Lower leg skin (tissue), 4 donors: Measurements from ENCODE around the gene DLGAP3. TPM values are rescaled to one million over a fixed set of nuclear protein-coding genes. Genes with fewer than 3 reads are reported as not detected.

Experiments
- DNase-seq, 2 donors: peaks; one replicate each; pipeline ENCODE4 v3.0.0-alpha.2; 2019; ENCODE audit warnings: low spot score in 2 of 2
- H3K4me3 ChIP-seq: fragments of 200-600 bp; sonication (generic); 2 replicates; pipeline ENCODE4 v1.5.1; 2017; ENCODE audit warnings: mild to moderate bottlenecking, low read depth; ENCODE audit not compliant: poor library complexity, severe bottlenecking
- POLR2A ChIP-seq, 2 donors: fragments of 450-650 bp; IDR thresholded peaks; one replicate each; pipeline ENCODE4 v1.6.1; 2016 to 2017; ENCODE audit warnings: antibody characterized with exemption in 2 of 2, mild to moderate bottlenecking in 1 of 2, moderate library complexity in 1 of 2
- WGBS, 2 donors: methylation state at CpG; one replicate each; pipeline ENCODE4 v1.1.5; 2018; 5-methylcytosine and 5-hydroxymethylcytosine counted together
- intact Hi-C: fragments of 100-400 bp; cut with DNase I; formaldehyde crosslinking; loops from one replicate; pipeline ENCODE4 v1.15.0; 2023; ENCODE audit warnings: low total_unique reads
- total RNA-seq, 4 donors: library from RNA; depleted of rRNA; stranded (reverse); fragments of >200 nt; gene quantifications; one replicate each; pipeline ENCODE4 v1.1.0, GENCODE V29; 2016
- TF ChIP-seq, protein P1 (sequence below), 3 donors: fragments of 450-650 bp; IDR thresholded peaks; one replicate each; pipeline ENCODE4 v1.5.1; 2016; ENCODE audit warnings: antibody characterized with exemption in 3 of 3, mild to moderate bottlenecking in 3 of 3, moderate library complexity in 2 of 3

The DLGAP3 gene
- total RNA-seq, 4 donors from 2014 or later = 0.07 to 0.19 TPM; not detected in 2

GRCh38 chr1:34884961-34885360, 44.5 kb downstream of the DLGAP3 start:
- TF ChIP-seq, protein P1, sequence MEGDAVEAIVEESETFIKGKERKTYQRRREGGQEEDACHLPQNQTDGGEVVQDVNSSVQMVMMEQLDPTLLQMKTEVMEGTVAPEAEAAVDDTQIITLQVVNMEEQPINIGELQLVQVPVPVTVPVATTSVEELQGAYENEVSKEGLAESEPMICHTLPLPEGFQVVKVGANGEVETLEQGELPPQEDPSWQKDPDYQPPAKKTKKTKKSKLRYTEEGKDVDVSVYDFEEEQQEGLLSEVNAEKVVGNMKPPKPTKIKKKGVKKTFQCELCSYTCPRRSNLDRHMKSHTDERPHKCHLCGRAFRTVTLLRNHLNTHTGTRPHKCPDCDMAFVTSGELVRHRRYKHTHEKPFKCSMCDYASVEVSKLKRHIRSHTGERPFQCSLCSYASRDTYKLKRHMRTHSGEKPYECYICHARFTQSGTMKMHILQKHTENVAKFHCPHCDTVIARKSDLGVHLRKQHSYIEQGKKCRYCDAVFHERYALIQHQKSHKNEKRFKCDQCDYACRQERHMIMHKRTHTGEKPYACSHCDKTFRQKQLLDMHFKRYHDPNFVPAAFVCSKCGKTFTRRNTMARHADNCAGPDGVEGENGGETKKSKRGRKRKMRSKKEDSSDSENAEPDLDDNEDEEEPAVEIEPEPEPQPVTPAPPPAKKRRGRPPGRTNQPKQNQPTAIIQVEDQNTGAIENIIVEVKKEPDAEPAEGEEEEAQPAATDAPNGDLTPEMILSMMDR (IDR thresholded peaks at IDR 0.05) = no peak
- TF ChIP-seq POLR2A (IDR thresholded peaks at IDR 0.05) = no peak
- DNase-seq = no peak
- WGBS, 2 donors = 55 to 57% methylated on average over 19 of the region's 19 CpGs
- intact Hi-C loops = no loop called here
- no peak overlapping the region for H3K4me3 ChIP-seq

DNA sequence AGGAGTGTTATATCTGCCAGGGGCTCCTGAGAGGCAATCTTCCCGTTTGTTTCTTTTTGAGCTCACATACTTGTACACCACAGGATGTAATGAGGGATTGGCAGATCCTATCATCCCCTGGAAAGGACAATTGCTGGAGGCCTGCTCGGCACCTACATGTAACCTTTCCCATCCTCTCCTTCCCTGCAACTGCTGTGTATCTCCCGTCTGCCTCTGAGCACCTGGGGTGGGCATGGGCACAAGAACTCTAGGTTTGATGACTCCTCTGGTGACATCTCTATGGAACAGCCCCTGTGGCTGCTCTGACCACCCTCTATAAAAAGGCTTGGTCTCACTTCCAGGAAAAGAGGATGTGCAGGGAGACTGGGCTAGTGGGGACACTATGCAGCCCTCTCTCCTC, 44.9 kb downstream of the DLGAP3 start:
- WGBS, 2 donors = 52 to 61% methylated on average over 3 of the region's 3 CpGs
- intact Hi-C loops = no loop called here
- no peak for DNase-seq
- H3K4me3 ChIP-seq = no peak overlapping the region
- TF ChIP-seq, protein P1 (IDR thresholded peaks at IDR 0.05) = no peak
- TF ChIP-seq POLR2A (IDR thresholded peaks at IDR 0.05) = no peak

DNA sequence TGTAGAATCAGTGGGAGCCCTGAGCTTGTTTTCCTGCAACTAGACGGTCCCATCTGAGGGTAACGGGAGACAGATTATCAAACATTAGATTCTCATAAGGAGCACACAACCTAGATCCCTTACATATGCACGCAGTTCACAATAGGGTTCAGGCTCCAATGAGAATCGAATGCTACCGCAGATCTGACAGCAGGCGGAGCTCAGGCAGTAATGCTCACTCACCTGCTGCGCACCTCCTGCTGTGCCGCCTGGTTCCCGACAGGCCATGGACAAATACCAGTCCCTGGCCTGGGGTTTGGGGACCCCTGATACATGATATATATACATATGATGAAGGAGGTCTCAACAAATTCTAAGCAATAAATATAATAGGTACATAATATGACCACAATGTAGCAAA, 50.2 kb downstream of the DLGAP3 start:
- peak in 1 of 2 donors; percentile 26 for DNase-seq
- intact Hi-C loops = no loop called here
- 84 to 86% methylated on average over 9 of the region's 9 CpGs for WGBS, 2 donors
- H3K4me3 ChIP-seq = no peak overlapping the region
- TF ChIP-seq, protein P1 (IDR thresholded peaks at IDR 0.05) = no peak
- no peak for TF ChIP-seq POLR2A (IDR thresholded peaks at IDR 0.05)

- DNase-seq = peak in 1 of 2 donors; percentile 8
- no peak for TF ChIP-seq POLR2A (IDR thresholded peaks at IDR 0.05)
- TF ChIP-seq, protein P1 (IDR thresholded peaks at IDR 0.05) = no peak
- WGBS, 2 donors = 76 to 81% methylated on average over 7 of the region's 7 CpGs
- intact Hi-C loops = no loop called here
- no peak overlapping the region for H3K4me3 ChIP-seq
These were observed 53.0 kb downstream of the DLGAP3 start for GRCh38 chr1:34876406-34876805.

DNA sequence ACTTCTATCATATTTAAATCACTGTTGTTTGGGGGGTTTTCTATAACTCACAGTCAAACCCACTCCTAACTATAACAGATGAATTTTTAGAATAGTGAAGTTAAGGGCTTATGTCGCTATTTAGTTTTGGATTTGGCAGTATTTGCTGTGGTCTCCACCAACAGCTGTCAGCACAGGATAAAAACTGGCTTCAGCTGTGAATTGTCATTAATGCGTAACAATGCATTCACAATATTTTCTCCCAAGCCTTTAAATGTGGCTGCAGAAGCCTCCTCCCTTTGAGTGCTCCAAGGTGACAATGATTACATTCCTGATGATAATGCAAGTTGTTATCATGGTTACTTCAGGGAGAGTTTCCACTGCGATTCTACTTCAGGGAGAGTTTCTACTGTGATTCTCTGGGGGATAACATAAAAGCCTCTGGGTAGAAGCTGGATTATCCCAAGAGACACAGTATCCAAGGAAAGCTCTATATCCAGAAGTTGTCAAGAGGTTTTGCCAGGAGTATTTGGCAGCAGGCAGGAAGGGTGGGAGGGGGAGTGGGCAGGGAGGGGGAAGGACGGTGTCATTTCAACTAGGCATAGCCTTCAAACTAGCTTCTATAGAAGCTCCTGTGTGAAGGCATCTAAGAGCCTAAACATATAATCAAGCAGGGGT, 55.0 kb downstream of the DLGAP3 start:
- H3K4me3 ChIP-seq = no peak overlapping the region
- 68 to 69% methylated on average over 4 of the region's 4 CpGs for whole genome bisulfite sequencing, 2 donors
- TF ChIP-seq POLR2A (IDR thresholded peaks at IDR 0.05) = no peak
- TF ChIP-seq, protein P1 (IDR thresholded peaks at IDR 0.05) = no peak
- DNase-seq = no peak
- intact Hi-C loops = no loop called here

DNA sequence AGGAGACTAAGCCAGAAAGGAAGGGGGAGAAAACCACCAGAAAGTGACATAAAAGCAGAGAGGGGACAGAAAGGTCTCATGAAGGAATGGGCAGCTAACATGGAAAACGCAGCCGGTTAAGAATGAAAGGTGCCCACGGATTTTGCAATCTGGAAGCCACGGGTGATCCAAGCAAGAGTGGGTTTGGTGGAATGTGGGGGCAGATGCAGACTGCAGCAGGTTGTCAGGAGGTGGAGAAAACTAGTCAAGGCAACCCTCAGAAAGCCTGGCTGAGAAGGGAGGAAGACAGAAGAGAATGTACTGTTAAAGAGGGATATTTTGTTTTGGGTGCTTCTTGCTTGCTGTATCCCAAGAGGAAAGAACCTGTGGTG, 57.3 kb downstream of the DLGAP3 start:
- intact Hi-C loops = no loop called here
- TF ChIP-seq, protein P1 (IDR thresholded peaks at IDR 0.05) = no peak
- TF ChIP-seq POLR2A (IDR thresholded peaks at IDR 0.05) = no peak
- WGBS, 2 donors = 80 to 87% methylated on average over 4 of the region's 4 CpGs
- no peak for DNase-seq
- no peak overlapping the region for H3K4me3 ChIP-seq
